Neural progenitor cell (in vitro differentiated cells): ENCODE data around the gene UBE2K. TPM values are rescaled to one million over a fixed set of nuclear protein-coding genes. Genes with fewer than 3 reads are reported as not detected.

Experiments used
- DNase-seq: peaks from one replicate; pipeline ENCODE4 v3.0.0-alpha.2; 2016; ENCODE audit warnings: low spot score
- H2AFZ ChIP-seq: fragments of 200-600 bp; sonication (generic); replicated peaks from 2 replicates; pipeline ENCODE4 v1.6.1; 2016; ENCODE audit warnings: antibody characterized with exemption
- H3F3A ChIP-seq: fragments of 200-600 bp; sonication (generic); 2 replicates; pipeline ENCODE4 v1.6.1; 2016; ENCODE audit warnings: antibody characterized with exemption, low read depth
- H3K27ac ChIP-seq: fragments of 200-600 bp; sonication (generic); 2 replicates; pipeline ENCODE4 v1.5.1; 2016; ENCODE audit warnings: mild to moderate bottlenecking
- H3K27me3 ChIP-seq: fragments of 200-600 bp; sonication (generic); 2 replicates; pipeline ENCODE4 v1.6.1; 2016; ENCODE audit warnings: mild to moderate bottlenecking, moderate library complexity
- H3K36me3 ChIP-seq: fragments of 200-600 bp; sonication (generic); 2 replicates; pipeline ENCODE4 v1.5.1; 2016
- H3K4me1 ChIP-seq: fragments of 200-600 bp; sonication (generic); 2 replicates; pipeline ENCODE4 v1.6.1; 2016; ENCODE audit warnings: mixed run types
- H3K4me2 ChIP-seq: fragments of 200-600 bp; sonication (generic); 2 replicates; pipeline ENCODE4 v1.6.1; 2016
- H3K4me3 ChIP-seq: fragments of 200-600 bp; sonication (generic); 2 replicates; pipeline ENCODE4 v1.5.1; 2016
- H3K79me2 ChIP-seq: fragments of 200-600 bp; sonication (generic); 2 replicates; pipeline ENCODE4 v1.6.1; 2016; ENCODE audit warnings: low read depth
- H3K9ac ChIP-seq: fragments of 200-600 bp; sonication (generic); 2 replicates; pipeline ENCODE4 v1.6.1; 2016
- H3K9me3 ChIP-seq: fragments of 200-600 bp; sonication (generic); 2 replicates; pipeline ENCODE4 v1.5.1; 2016; ENCODE audit warnings: low read depth
- H4K20me1 ChIP-seq: fragments of 200-600 bp; sonication (generic); 2 replicates; pipeline ENCODE4 v1.6.1; 2016; ENCODE audit warnings: low read depth
- H3K27ac Mint-ChIP-seq: 3 replicates; pipeline ENCODE4 v1.8.0; 2021; ENCODE audit warnings: mixed read lengths
- H3K27me3 Mint-ChIP-seq: 2 replicates; pipeline ENCODE4 v1.8.0; 2022; ENCODE audit warnings: low read depth, mild to moderate bottlenecking, inconsistent platforms, moderate library complexity, mixed read lengths; ENCODE audit not compliant: insufficient read depth
- H3K36me3 Mint-ChIP-seq: 3 replicates; pipeline ENCODE4 v1.8.0; 2021; ENCODE audit warnings: mixed read lengths
- H3K4me1 Mint-ChIP-seq: 3 replicates; pipeline ENCODE4 v1.8.0; 2021; ENCODE audit warnings: mixed read lengths
- H3K4me3 Mint-ChIP-seq: 3 replicates; pipeline ENCODE4 v1.8.0; 2021; ENCODE audit warnings: mild to moderate bottlenecking, moderate library complexity, mixed read lengths
- H3K9me3 Mint-ChIP-seq: 3 replicates; pipeline ENCODE4 v1.8.0; 2020; ENCODE audit warnings: mixed read lengths
- CTCF ChIP-seq: fragments of 200-600 bp; sonication (generic); IDR thresholded peaks from 2 replicates; pipeline ENCODE4 v1.5.1; 2017; ENCODE audit warnings: antibody characterized with exemption, mild to moderate bottlenecking
- EZH2 ChIP-seq: fragments of 200-600 bp; sonication (generic); IDR thresholded peaks from 2 replicates; pipeline ENCODE4 v1.6.1; 2017; ENCODE audit warnings: antibody characterized with exemption, mild to moderate bottlenecking, moderate library complexity
- EZH2phosphoT487 ChIP-seq: fragments of 200-600 bp; sonication (generic); IDR thresholded peaks from 2 replicates; pipeline ENCODE4 v1.6.1; 2017; ENCODE audit warnings: antibody characterized with exemption
- total RNA-seq: library from RNA; depleted of rRNA; stranded (reverse); fragments of >200 nt; gene quantifications from 2 replicates; pipeline ENCODE4 v1.2.3, GENCODE V29; 2015; ENCODE audit warnings: low replicate concordance

The UBE2K gene
- 36.6 and 61.8 TPM in 2 replicates for total RNA-seq

- Histone ChIP-seq H3K79me2 (peaks cover 49% of the 10 kb centered on the region), H3K9me3 (no peaks in the 10 kb centered on the region)
- peaks cover 4% of the 10 kb centered on the region for H3K36me3 Mint-ChIP-seq
These were observed at the start of gene UBE2K for GRCh38 chr4:39697740-39698423. UBE2K (plus strand) TSS chr4:39698136; CDS start chr4:39698328, 192 bp downstream.

GRCh38 chr4:39648213-39648612 is 49.7 kb upstream of the UBE2K start:
- Histone ChIP-seq H3K4me3 (no peak overlapping the region), H2AFZ (no peak overlapping the region), H3F3A (no peaks in the 10 kb centered on the region), H3K4me2 (no peak overlapping the region), H4K20me1 (no peaks in the 10 kb centered on the region), H3K79me2 (no peaks in the 10 kb centered on the region), H3K36me3 (no peaks in the 10 kb centered on the region), H3K4me1 (no peaks in the 10 kb centered on the region), H3K27ac (no peak overlapping the region), H3K9ac (no peak overlapping the region), H3K9me3 (no peaks in the 10 kb centered on the region), H3K27me3 (no peaks in the 10 kb centered on the region)
- DNase-seq, result no peak
- H3K9me3 Mint-ChIP-seq, result no peaks in the 10 kb centered on the region
- H3K36me3 Mint-ChIP-seq, result peaks cover 2% of the 10 kb centered on the region
- no peaks in the 10 kb centered on the region for H3K4me1 Mint-ChIP-seq
- no peak overlapping the region for H3K27ac Mint-ChIP-seq
- no peaks in the 10 kb centered on the region for H3K27me3 Mint-ChIP-seq
- no peak for TF ChIP-seq EZH2
- no peak for TF ChIP-seq EZH2phosphoT487
- no peak for TF ChIP-seq CTCF
- no peak overlapping the region for H3K4me3 Mint-ChIP-seq

More at GRCh38 chr4:39697740-39698423, at the start of gene UBE2K:
- Mint-ChIP-seq H3K4me3 (peak within 1 kb of the TSS; percentile 99), H3K4me1 (peaks cover 25% of the 10 kb centered on the region), H3K9me3 (no peaks in the 10 kb centered on the region), H3K27me3 (peaks cover 5% of the 10 kb centered on the region), H3K27ac (peak within 1 kb of the TSS; percentile 99)
- peaks cover 20% of the 10 kb centered on the region for H3F3A ChIP-seq
- peak within 1 kb of the TSS; percentile 57 for H3K9ac ChIP-seq
- DNase-seq, result peak; percentile 96
- peak within 1 kb of the TSS; percentile 80 for H2AFZ ChIP-seq
- H3K4me3 ChIP-seq, result peak within 1 kb of the TSS; percentile 76
- H3K36me3 ChIP-seq, result no peaks in the 10 kb centered on the region
- peaks cover 44% of the 10 kb centered on the region for H4K20me1 ChIP-seq
- H3K4me2 ChIP-seq, result peak within 1 kb of the TSS; percentile 86
- TF ChIP-seq EZH2 (peak; percentile 56), CTCF (no peak)
- H3K4me1 ChIP-seq, result peaks cover 19% of the 10 kb centered on the region
- no peaks in the 10 kb centered on the region for H3K27me3 ChIP-seq
- peak within 1 kb of the TSS; percentile 92 for H3K27ac ChIP-seq

GRCh38 chr4:39648827-39649558 is 48.9 kb upstream of the UBE2K start:
- no peak for DNase-seq
- Histone ChIP-seq H3K9ac (no peak overlapping the region), H3F3A (no peaks in the 10 kb centered on the region), H3K27me3 (no peaks in the 10 kb centered on the region), H3K36me3 (no peaks in the 10 kb centered on the region), H3K27ac (no peak overlapping the region), H3K4me2 (no peak overlapping the region), H3K4me3 (no peak overlapping the region), H4K20me1 (no peaks in the 10 kb centered on the region), H3K79me2 (no peaks in the 10 kb centered on the region), H3K9me3 (no peaks in the 10 kb centered on the region), H2AFZ (no peak overlapping the region), H3K4me1 (no peaks in the 10 kb centered on the region)
- no peak for TF ChIP-seq CTCF
- TF ChIP-seq EZH2phosphoT487, result no peak
- TF ChIP-seq EZH2, result no peak
- Mint-ChIP-seq H3K9me3 (no peaks in the 10 kb centered on the region), H3K27me3 (no peaks in the 10 kb centered on the region), H3K4me1 (no peaks in the 10 kb centered on the region), H3K36me3 (peaks cover 2% of the 10 kb centered on the region), H3K27ac (no peak overlapping the region), H3K4me3 (no peak overlapping the region)
